Astrocyte (in vitro differentiated cells and primary cell): Measurements from ENCODE around the gene CYP46A1. TPM values are rescaled to one million over a fixed set of nuclear protein-coding genes. Genes with fewer than 3 reads are reported as not detected.

Experiments used
- DNase-seq: peaks from one replicate; pipeline ENCODE4 v3.0.0-alpha.2; 2010; ENCODE audit warnings: low read depth
- FAIRE-seq: peaks from 2 replicates; lab custom pipeline; 2011; peaks lifted over from hg19 to GRCh38; lab: Jason Lieb, UNC
- H2AFZ ChIP-seq: 2 replicates; pipeline ENCODE4 v1.6.0; 2012; ENCODE audit warnings: low read depth, low read length, inconsistent platforms
- H3K27ac ChIP-seq: 2 replicates; pipeline ENCODE4 v1.5.1; 2011; ENCODE audit warnings: low read depth, low read length, inconsistent platforms
- H3K27me3 ChIP-seq: 2 replicates; pipeline ENCODE4 v1.6.0; 2011; ENCODE audit warnings: low read length, inconsistent platforms; ENCODE audit not compliant: insufficient read depth
- H3K36me3 ChIP-seq: 2 replicates; pipeline ENCODE4 v1.5.1; 2011; ENCODE audit warnings: low read length, inconsistent platforms; ENCODE audit not compliant: insufficient read depth
- H3K4me1 ChIP-seq: 2 replicates; pipeline ENCODE4 v1.5.1; 2011; ENCODE audit warnings: low read length, inconsistent platforms; ENCODE audit not compliant: insufficient read depth
- H3K4me2 ChIP-seq: 2 replicates; pipeline ENCODE4 v1.6.0; 2012; ENCODE audit warnings: low read length, inconsistent platforms
- H3K4me3 ChIP-seq: 2 replicates; pipeline ENCODE4 v1.5.1; 2011; ENCODE audit warnings: low read depth, mild to moderate bottlenecking, low read length, inconsistent platforms; ENCODE audit not compliant: insufficient read depth
- H3K79me2 ChIP-seq: 2 replicates; pipeline ENCODE4 v1.6.0; 2012; ENCODE audit warnings: mild to moderate bottlenecking, low read length, inconsistent platforms; ENCODE audit not compliant: insufficient read depth
- H3K9ac ChIP-seq: 2 replicates; pipeline ENCODE4 v1.6.0; 2012; ENCODE audit warnings: mild to moderate bottlenecking, low read length, inconsistent platforms
- H3K9me3 ChIP-seq: 2 replicates; pipeline ENCODE4 v1.5.1; 2012; ENCODE audit warnings: low read depth, mild to moderate bottlenecking, low read length, inconsistent platforms; ENCODE audit not compliant: insufficient read depth
- H4K20me1 ChIP-seq: 2 replicates; pipeline ENCODE4 v1.6.0; 2012; ENCODE audit warnings: low read length, inconsistent platforms; ENCODE audit not compliant: insufficient read depth
- H3K27ac Mint-ChIP-seq: one replicate; pipeline ENCODE4 v1.8.0; 2021; ENCODE audit warnings: mild to moderate bottlenecking, mixed read lengths; ENCODE audit not compliant: unreplicated experiment
- H3K27me3 Mint-ChIP-seq: one replicate; pipeline ENCODE4 v1.8.0; 2021; ENCODE audit warnings: low read depth, mixed read lengths; ENCODE audit not compliant: unreplicated experiment
- H3K36me3 Mint-ChIP-seq: one replicate; pipeline ENCODE4 v1.8.0; 2021; ENCODE audit warnings: low read depth, mixed read lengths; ENCODE audit not compliant: unreplicated experiment
- H3K4me1 Mint-ChIP-seq: one replicate; pipeline ENCODE4 v1.8.0; 2021; ENCODE audit warnings: low read depth, mixed read lengths; ENCODE audit not compliant: unreplicated experiment
- H3K4me3 Mint-ChIP-seq: one replicate; pipeline ENCODE4 v1.8.0; 2021; ENCODE audit warnings: mild to moderate bottlenecking, moderate library complexity, mixed read lengths; ENCODE audit not compliant: unreplicated experiment
- H3K9me3 Mint-ChIP-seq: one replicate; pipeline ENCODE4 v1.8.0; 2021; ENCODE audit warnings: mild to moderate bottlenecking, mixed read lengths; ENCODE audit not compliant: unreplicated experiment
- EZH2 ChIP-seq: IDR thresholded peaks from 2 replicates; pipeline ENCODE4 v1.6.1; 2012; ENCODE audit warnings: mild to moderate bottlenecking, low read length, inconsistent platforms; ENCODE audit not compliant: insufficient read depth
- total RNA-seq: library from RNA; stranded (reverse); gene quantifications from 2 replicates; pipeline ENCODE4 v1.2.1, GENCODE V29; 2021
- TF ChIP-seq, protein P1 (sequence below): IDR thresholded peaks from 2 replicates; pipeline ENCODE4 v1.5.1; 2011; ENCODE audit warnings: low read depth, mild to moderate bottlenecking, inconsistent platforms, low read length, moderate library complexity; ENCODE audit not compliant: insufficient read depth

The CYP46A1 gene
- total RNA-seq, 1 donor from 2014 or later: 0.52 TPM

- FAIRE-seq (no peak), DNase-seq (no peak)
- Histone ChIP-seq H3K27ac (no peak overlapping the region), H3K27me3 (peaks cover 8% of the 10 kb centered on the region), H3K9ac (no peak overlapping the region), H4K20me1 (no peaks in the 10 kb centered on the region), H3K79me2 (no peaks in the 10 kb centered on the region), H3K36me3 (no peaks in the 10 kb centered on the region), H3K4me2 (no peak overlapping the region), H3K4me3 (no peak overlapping the region), H2AFZ (no peak overlapping the region), H3K4me1 (no peaks in the 10 kb centered on the region), H3K9me3 (no peaks in the 10 kb centered on the region)
- peaks cover 35% of the 10 kb centered on the region for H3K27me3 Mint-ChIP-seq
- H3K27ac Mint-ChIP-seq: no peak overlapping the region
- H3K4me3 Mint-ChIP-seq: no peak overlapping the region
- TF ChIP-seq EZH2: no peak
- TF ChIP-seq, protein P1, sequence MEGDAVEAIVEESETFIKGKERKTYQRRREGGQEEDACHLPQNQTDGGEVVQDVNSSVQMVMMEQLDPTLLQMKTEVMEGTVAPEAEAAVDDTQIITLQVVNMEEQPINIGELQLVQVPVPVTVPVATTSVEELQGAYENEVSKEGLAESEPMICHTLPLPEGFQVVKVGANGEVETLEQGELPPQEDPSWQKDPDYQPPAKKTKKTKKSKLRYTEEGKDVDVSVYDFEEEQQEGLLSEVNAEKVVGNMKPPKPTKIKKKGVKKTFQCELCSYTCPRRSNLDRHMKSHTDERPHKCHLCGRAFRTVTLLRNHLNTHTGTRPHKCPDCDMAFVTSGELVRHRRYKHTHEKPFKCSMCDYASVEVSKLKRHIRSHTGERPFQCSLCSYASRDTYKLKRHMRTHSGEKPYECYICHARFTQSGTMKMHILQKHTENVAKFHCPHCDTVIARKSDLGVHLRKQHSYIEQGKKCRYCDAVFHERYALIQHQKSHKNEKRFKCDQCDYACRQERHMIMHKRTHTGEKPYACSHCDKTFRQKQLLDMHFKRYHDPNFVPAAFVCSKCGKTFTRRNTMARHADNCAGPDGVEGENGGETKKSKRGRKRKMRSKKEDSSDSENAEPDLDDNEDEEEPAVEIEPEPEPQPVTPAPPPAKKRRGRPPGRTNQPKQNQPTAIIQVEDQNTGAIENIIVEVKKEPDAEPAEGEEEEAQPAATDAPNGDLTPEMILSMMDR: no peak
- no peaks in the 10 kb centered on the region for H3K4me1 Mint-ChIP-seq
- H3K9me3 Mint-ChIP-seq: no peaks in the 10 kb centered on the region
- H3K36me3 Mint-ChIP-seq: no peaks in the 10 kb centered on the region
Observed at GRCh38 chr14:99724939-99725773, 41.1 kb downstream of the CYP46A1 start.

GRCh38 chr14:99725774-99726537 lies 41.9 kb downstream of the CYP46A1 start:
- H2AFZ ChIP-seq: no peak overlapping the region
- no peaks in the 10 kb centered on the region for H3K9me3 ChIP-seq
- no peak overlapping the region for H3K4me3 Mint-ChIP-seq
- no peaks in the 10 kb centered on the region for H4K20me1 ChIP-seq
- H3K27ac ChIP-seq: no peak overlapping the region
- TF ChIP-seq, protein P1: no peak
- no peak for TF ChIP-seq EZH2
- FAIRE-seq: no peak
- H3K9ac ChIP-seq: no peak overlapping the region
- H3K4me2 ChIP-seq: no peak overlapping the region
- peaks cover 33% of the 10 kb centered on the region for H3K27me3 Mint-ChIP-seq
- H3K4me1 Mint-ChIP-seq: no peaks in the 10 kb centered on the region
- no peaks in the 10 kb centered on the region for H3K36me3 ChIP-seq
- no peak overlapping the region for H3K4me3 ChIP-seq
- peaks cover 3% of the 10 kb centered on the region for H3K4me1 ChIP-seq
- no peaks in the 10 kb centered on the region for H3K36me3 Mint-ChIP-seq
- H3K27me3 ChIP-seq: peaks cover 8% of the 10 kb centered on the region
- H3K9me3 Mint-ChIP-seq: no peaks in the 10 kb centered on the region
- no peak for DNase-seq
- H3K27ac Mint-ChIP-seq: no peak overlapping the region
- H3K79me2 ChIP-seq: no peaks in the 10 kb centered on the region
